Small intestine (tissue), 16 donors: ENCODE measurements around the gene MSMO1. TPM values are rescaled to one million over a fixed set of nuclear protein-coding genes. Genes with fewer than 3 reads are reported as not detected.
"Not testable (repeated sequence)": the region's sequence is repeated elsewhere in the genome, so short reads cannot be mapped to it uniquely, and the experiment has no call there.

Source experiments
- DNase-seq, 2 donors: peaks; one replicate each; pipeline versions ENCODE4 v3.0.0 to v3.0.0-alpha.2; 2013
- FAIRE-seq: peaks from 2 replicates; lab custom pipeline; 2012; peaks lifted over from hg19 to GRCh38; lab: Jason Lieb, UNC
- H3K27ac ChIP-seq, 3 donors: one replicate each; pipeline ENCODE4 v1.5.1; 2013; ENCODE audit warnings: low read length in 2 of 3, mild to moderate bottlenecking in 2 of 3, control low read depth in 1 of 3, inconsistent platforms in 1 of 3, low read depth in 1 of 3, moderate library complexity in 1 of 3
- H3K27me3 ChIP-seq, 3 donors: one replicate each; pipeline ENCODE4 v1.6.1; 2013; ENCODE audit warnings: low read length in 3 of 3, inconsistent platforms in 1 of 3; ENCODE audit not compliant: control insufficient read depth in 3 of 3, insufficient read depth in 3 of 3
- H3K36me3 ChIP-seq, 3 donors: one replicate each; pipeline ENCODE4 v1.6.1; 2013; ENCODE audit warnings: low read length in 3 of 3, inconsistent platforms in 1 of 3, low read depth in 1 of 3, mild to moderate bottlenecking in 1 of 3, moderate library complexity in 1 of 3; ENCODE audit not compliant: control insufficient read depth in 3 of 3, insufficient read depth in 2 of 3
- H3K4me1 ChIP-seq, 3 donors: one replicate each; pipeline ENCODE4 v1.6.1; 2013; ENCODE audit warnings: low read length in 2 of 3, inconsistent platforms in 1 of 3, low read depth in 1 of 3, mild to moderate bottlenecking in 1 of 3, moderate library complexity in 1 of 3; ENCODE audit not compliant: control insufficient read depth in 3 of 3, insufficient read depth in 2 of 3
- H3K4me3 ChIP-seq, 3 donors: one replicate each; pipeline ENCODE4 v1.5.1; 2013; ENCODE audit warnings: low read length in 3 of 3, control low read depth in 1 of 3, inconsistent platforms in 1 of 3, low read depth in 1 of 3, mild to moderate bottlenecking in 1 of 3, moderate library complexity in 1 of 3
- H3K9me3 ChIP-seq, 2 donors: one replicate each; pipeline ENCODE4 v1.6.1; 2013; ENCODE audit warnings: low read depth in 1 of 2, low read length in 1 of 2; ENCODE audit not compliant: control insufficient read depth in 2 of 2, insufficient read depth in 1 of 2
- WGBS, 3 donors: extraction: QIAGEN DNeasy Blood & Tissue Kit; methylation state at CpG; one replicate each; pipeline ENCODE4 v1.1.7; 2013; 5-methylcytosine and 5-hydroxymethylcytosine counted together
- long read RNA-seq, 10 donors: transcript quantifications; one replicate each; lab custom pipeline, GENCODE V29; 2026
- polyA plus RNA-seq, 4 donors: library from polyadenylated mRNA; stranded (reverse) in 3 of 4; unstranded in 1 of 4; fragments of 200-250 nt in 3 of 4; fragments of 120-200 nt in 1 of 4; gene quantifications; one replicate each; pipeline versions ENCODE4 v1.2.1 to v1.2.3, GENCODE V29; 2013
- donor health status: healthy with polysubstance abuse.
- donor health status: control.
- donor health status: control.
- donor health status: Bipolar disorder and iron deficiency.
- donor health status: healthy.

MSMO1 gene
- 100 to 1,000 TPM in 1 of 4 donors, 10 to 100 TPM in 3; 18.6 to 226 (median 51.0) TPM for polyA plus RNA-seq
- long read RNA-seq, donor 1, transcript MSMO1-201 (6 exons, 2,269 nt) = major isoform, 114 of 134 reads
- long read RNA-seq, donor 1, partial matches to known transcripts = 15 of 134 reads
- long read RNA-seq, donor 1, other reads (novel, unspliced or antisense) = 0 of 134 reads
- long read RNA-seq, donor 2, transcript MSMO1-201 (6 exons, 2,269 nt) = major isoform, 23 of 23 reads
- long read RNA-seq, donor 2, partial matches to known transcripts = 0 of 23 reads
- long read RNA-seq, donor 2, other reads (novel, unspliced or antisense) = 0 of 23 reads
- long read RNA-seq, donor 3, transcript MSMO1-201 (6 exons, 2,269 nt) = major isoform, 21 of 24 reads
- long read RNA-seq, donor 3, partial matches to known transcripts = 0 of 24 reads
- long read RNA-seq, donor 3, other reads (novel, unspliced or antisense) = 0 of 24 reads
- long read RNA-seq, donor 4, partial matches to known transcripts = 0 of 2 reads
- long read RNA-seq, donor 4, other reads (novel, unspliced or antisense) = 0 of 2 reads
- long read RNA-seq, donor 5, transcript MSMO1-201 (6 exons, 2,269 nt) = major isoform, 10 of 10 reads
- long read RNA-seq, donor 5, partial matches to known transcripts = 0 of 10 reads
- long read RNA-seq, donor 5, other reads (novel, unspliced or antisense) = 0 of 10 reads
- long read RNA-seq, donor 6, transcript MSMO1-201 (6 exons, 2,269 nt) = major isoform, 29 of 29 reads
- long read RNA-seq, donor 6, partial matches to known transcripts = 0 of 29 reads
- long read RNA-seq, donor 6, other reads (novel, unspliced or antisense) = 0 of 29 reads
- long read RNA-seq, donor 7, transcript MSMO1-201 (6 exons, 2,269 nt) = major isoform, 10 of 12 reads
- long read RNA-seq, donor 7, partial matches to known transcripts = 0 of 12 reads
- long read RNA-seq, donor 7, other reads (novel, unspliced or antisense) = 0 of 12 reads
- long read RNA-seq, donor 8, partial matches to known transcripts = 0 of 1 reads
- long read RNA-seq, donor 8, other reads (novel, unspliced or antisense) = 0 of 1 reads
- long read RNA-seq, donor 9, transcript MSMO1-201 (6 exons, 2,269 nt) = major isoform, 6 of 6 reads
- long read RNA-seq, donor 9, partial matches to known transcripts = 0 of 6 reads
- long read RNA-seq, donor 9, other reads (novel, unspliced or antisense) = 0 of 6 reads
- long read RNA-seq, donor 10, transcript MSMO1-201 (6 exons, 2,269 nt) = major isoform, 28 of 99 reads
- long read RNA-seq, donor 10, partial matches to known transcripts = 69 of 99 reads
- long read RNA-seq, donor 10, other reads (novel, unspliced or antisense) = 0 of 99 reads

GRCh38 chr4:165327211-165328100 is at the start of gene MSMO1:
Gene MSMO1, plus strand, starts transcription at chr4:165327669. Its CDS starts 5,702 bp downstream, at chr4:165333371.
- DNase-seq (peak; percentile 100), FAIRE-seq (peak; percentile 44)
- Histone ChIP-seq H3K4me3 (peak within 1 kb of the TSS; percentile 61 to 93 (median 84)), H3K36me3 (peaks cover 0 to 9% (median 0%) of the 10 kb centered on the region in 3 donors), H3K4me1 (peaks cover under 1 to 20% (median 13%) of the 10 kb centered on the region in 3 donors), H3K27me3 (no peaks in the 10 kb centered on the region), H3K9me3 (peaks cover 0 to 6% of the 10 kb centered on the region in 2 donors), H3K27ac (peak within 1 kb of the TSS; percentile 38 to 96 (median 81))
- WGBS, 3 donors = 0% methylated on average over 73 to 76 of the region's 76 CpGs

- H3K36me3 ChIP-seq = peaks cover 0 to 12% (median 0%) of the 10 kb centered on the region in 3 donors
- not testable (repeated sequence) for DNase-seq, FAIRE-seq, H3K27me3 ChIP-seq, H3K4me3 ChIP-seq, H3K9me3 ChIP-seq, H3K27ac ChIP-seq, H3K4me1 ChIP-seq
- 89 to 97% (median 95%) methylated on average over 20 of the region's 20 CpGs for WGBS, 3 donors
These were observed 47.9 kb upstream of the MSMO1 start for GRCh38 chr4:165279531-165279930.

DNA sequence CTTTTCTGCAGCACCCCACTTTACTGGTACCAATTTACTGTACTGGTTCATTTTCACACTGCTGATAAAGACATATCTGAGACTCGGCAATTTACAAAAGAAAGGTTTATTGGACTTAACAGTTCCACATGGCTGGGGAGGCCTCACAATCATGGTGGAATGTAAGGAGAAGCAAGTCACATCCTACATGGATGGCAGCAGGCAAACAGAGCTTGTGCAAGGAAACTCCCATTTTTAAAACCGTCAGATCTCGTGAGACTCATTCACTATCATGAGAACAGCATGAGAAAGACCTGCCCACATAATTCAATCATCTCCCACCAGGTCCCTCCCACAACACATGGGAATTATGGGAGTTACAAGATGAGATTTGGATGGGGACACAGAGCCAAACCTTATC is 42.8 kb upstream of the MSMO1 start:
- 95 to 99% (median 96%) methylated on average over 3 of the region's 3 CpGs for WGBS, 3 donors
- H3K4me3 ChIP-seq, FAIRE-seq, DNase-seq, H3K9me3 ChIP-seq, H3K27me3 ChIP-seq, H3K36me3 ChIP-seq, H3K27ac ChIP-seq, H3K4me1 ChIP-seq: not testable (repeated sequence)

GRCh38 chr4:165286619-165287340 is 40.7 kb upstream of the MSMO1 start:
- H3K4me1 ChIP-seq, H3K27me3 ChIP-seq, DNase-seq, H3K4me3 ChIP-seq, H3K9me3 ChIP-seq, H3K36me3 ChIP-seq: not testable (repeated sequence)
- H3K27ac ChIP-seq = peak overlapping the region in 1 of 3 donors; percentile 16
- FAIRE-seq = peak; percentile 49
- 71 to 88% (median 74%) methylated on average over 4 of the region's 4 CpGs for WGBS, 3 donors

DNA sequence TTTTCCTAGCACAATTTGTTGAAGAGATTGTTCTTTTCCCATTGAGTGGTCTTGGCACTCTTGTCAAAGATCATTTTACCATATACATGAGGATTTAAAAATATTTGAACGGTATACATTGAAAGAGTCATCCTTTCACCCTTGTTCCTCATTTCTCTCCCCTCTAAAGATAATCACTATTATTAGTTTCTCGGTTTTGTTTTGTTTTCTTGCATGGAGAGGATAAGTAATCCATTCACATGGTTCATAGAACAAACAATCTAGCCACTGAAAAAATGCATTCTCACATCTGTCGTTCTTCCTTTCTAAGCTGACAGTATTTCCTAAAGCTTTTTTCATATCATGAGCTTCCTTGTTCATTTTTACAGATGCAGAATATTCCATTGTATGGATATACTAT is 39.2 kb upstream of the MSMO1 start:
- FAIRE-seq (no peak), DNase-seq (no peak)
- WGBS, 3 donors = 50 to 67% (median 63%) methylated on average over 3 of the region's 3 CpGs

GRCh38 chr4:165288639-165289422 is 38.6 kb upstream of the MSMO1 start:
- Histone ChIP-seq H3K9me3 (peaks cover 0 to 7% of the 10 kb centered on the region in 2 donors), H3K27me3 (no peaks in the 10 kb centered on the region), H3K36me3 (peaks cover 0 to 3% (median 0%) of the 10 kb centered on the region in 3 donors), H3K4me1 (no peaks in the 10 kb centered on the region), H3K4me3 (no peak overlapping the region), H3K27ac (no peak overlapping the region)
- DNase-seq = peak; percentile 16 to 50
- peak; percentile 19 for FAIRE-seq

More for the DNA sequence above, 39.2 kb upstream of the MSMO1 start:
- no peak overlapping the region for H3K27ac ChIP-seq
- no peaks in the 10 kb centered on the region for H3K27me3 ChIP-seq
- H3K36me3 ChIP-seq = peaks cover 0 to 6% (median 0%) of the 10 kb centered on the region in 3 donors
- H3K4me1 ChIP-seq = no peaks in the 10 kb centered on the region
- H3K9me3 ChIP-seq = peaks cover 0 to 7% of the 10 kb centered on the region in 2 donors
- no peak overlapping the region for H3K4me3 ChIP-seq
